ENCODE measurements around the gene NFIC. TPM values are rescaled to one million over a fixed set of nuclear protein-coding genes. Genes with fewer than 3 reads are reported as not detected.

The NFIC gene
- total RNA-seq, result 53.5 and 69.8 TPM in 2 replicates

DNA sequence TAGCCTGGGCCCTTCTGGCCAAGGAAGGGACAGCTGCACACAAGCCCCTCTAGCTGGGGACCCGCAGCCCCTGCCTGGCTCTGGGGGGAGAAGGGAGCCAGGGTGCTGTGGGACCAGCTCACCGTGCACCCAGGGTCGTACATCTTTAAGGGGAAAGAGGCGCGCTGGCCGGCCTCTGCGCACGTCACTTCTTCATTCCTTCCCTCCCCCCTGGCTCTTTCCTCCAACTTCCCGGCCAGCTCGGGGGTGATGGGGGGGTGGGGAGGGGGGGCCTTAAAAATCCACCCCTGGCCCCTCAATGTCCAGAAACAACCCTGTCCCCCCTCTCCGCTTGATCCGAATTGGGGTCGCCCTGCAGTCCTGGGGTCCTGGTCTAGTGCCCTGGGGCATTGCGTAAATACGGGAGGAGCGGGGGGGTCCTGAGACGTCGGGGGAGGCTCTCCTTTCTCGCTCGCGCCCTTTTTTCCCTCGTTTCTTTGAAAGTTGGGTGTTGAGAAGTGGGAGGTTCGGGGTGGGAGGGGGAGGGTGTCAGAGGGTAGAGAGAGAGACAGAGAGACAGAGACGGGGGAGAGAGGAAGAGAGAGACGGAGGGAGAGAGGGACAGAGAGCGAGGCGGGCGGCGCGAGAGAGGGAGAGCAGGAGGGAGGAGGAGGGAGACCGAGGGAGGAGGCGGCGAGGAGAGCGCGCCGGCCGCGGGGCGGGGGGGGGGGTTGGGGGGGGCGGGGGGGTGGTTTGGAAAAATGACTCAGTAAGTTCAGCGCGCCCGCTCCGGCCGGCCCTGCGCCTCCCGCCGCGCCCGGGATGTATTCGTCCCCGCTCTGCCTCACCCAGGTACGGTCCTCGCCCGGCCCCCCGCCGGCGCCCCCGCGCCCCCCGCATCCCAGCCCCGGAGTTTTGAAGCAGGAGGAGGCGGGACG lies at the start of gene NFIC:
TSS of gene NFIC (plus strand) at position 748 of the 917 bp plus-strand sequence. CDS start at position 802, 54 bp downstream.

DNA sequence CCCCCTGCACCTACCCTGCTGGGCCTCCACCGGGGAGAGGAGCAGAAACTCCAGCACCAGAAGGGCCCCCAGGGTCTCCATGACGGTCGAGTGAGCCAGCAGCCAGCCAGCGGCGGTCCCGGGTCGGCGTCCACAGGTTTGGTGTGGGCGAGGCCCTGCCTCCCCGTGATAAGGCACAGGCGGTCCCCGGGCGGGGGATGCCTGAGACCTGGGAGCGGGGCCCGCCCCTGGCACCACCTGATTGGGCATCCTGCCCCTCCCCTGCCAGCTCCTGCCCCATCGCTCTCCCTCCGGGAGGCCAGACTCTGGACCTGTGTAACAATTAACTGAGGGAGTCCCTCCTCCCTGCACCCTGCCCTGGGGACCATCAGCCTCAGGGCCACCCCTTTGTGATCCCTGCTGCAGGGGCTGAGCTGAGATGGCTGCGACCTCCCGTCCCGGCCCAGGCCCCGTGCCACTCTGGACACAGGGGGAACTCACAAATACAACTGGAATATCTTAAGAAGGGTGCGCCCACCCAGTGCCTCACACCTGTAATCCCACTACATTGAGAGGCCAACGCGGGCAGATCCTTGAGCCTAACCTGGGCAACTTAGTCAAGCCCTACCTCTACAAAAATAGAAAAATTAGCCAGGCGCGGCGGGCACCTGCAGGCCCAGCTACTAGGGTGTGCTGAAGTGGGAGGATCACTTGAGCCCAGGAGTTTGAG lies 114.2 kb downstream of the NFIC start, which contains the start of gene SMIM24:
TSS of gene SMIM24 (minus strand) at position 143 of the 709 bp plus-strand sequence. CDS start at position 81, 62 bp downstream.

DNA sequence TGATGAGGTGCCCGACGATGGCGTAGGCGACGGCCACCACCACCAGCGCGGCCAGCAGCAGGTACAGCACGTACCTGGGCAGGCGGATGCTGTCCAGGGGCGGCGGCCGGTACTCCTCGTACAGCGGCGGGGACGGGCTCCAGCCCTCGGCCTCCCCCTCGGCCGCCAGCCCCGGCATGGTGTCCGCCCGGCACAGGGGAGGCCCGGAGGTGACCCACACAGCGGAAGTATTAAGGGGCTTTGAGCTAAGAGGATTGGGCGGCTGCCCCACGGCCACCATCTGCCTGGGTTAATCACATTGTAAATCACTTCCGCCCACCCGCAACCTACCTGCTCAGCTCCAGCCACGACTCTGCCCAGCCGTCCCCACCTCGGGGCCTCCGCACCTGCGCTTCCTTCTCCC lies 116.8 kb downstream of the NFIC start, which contains the start of gene SMIM44:
TSS of gene SMIM44 (minus strand) at position 216 of the 403 bp plus-strand sequence. CDS start at position 178, 38 bp downstream.

DNA sequence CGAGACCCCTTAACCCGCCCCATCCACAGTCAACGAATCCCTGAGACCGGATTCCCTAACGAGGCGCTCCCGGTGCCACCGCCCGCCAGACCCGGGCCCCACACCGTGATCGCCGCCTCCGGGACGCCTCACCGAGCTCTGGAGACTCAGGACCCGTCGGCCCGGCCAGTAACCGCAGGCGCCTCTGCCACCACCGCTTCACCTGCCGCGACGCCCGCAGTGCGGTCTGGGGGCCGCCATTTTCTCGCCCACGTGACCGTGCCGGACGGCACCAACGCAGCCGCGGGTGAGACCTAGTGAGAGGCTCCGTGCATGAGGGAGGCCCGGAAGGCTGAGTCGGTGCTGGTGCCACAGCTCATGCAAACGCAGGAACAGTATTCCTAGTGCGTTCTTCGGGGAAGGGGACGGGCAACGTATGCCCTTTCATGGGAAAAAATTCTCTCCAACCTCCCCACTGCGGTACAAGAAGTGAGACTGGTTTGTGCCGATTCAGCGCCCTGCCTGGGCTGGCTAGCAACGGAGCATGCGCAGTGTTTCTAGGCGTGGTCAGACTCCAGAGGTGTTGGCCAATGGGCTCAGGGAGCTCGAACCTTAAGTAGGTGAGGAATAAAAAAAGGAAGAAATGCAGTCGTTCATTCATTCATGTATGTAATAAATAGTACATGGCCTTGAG lies 134.2 kb downstream of the NFIC start, which contains the start of gene DOHH:
TSS of gene DOHH (minus strand) at position 246 of the 673 bp plus-strand sequence. CDS start 3,860 bp downstream, outside the sequence.

DNA sequence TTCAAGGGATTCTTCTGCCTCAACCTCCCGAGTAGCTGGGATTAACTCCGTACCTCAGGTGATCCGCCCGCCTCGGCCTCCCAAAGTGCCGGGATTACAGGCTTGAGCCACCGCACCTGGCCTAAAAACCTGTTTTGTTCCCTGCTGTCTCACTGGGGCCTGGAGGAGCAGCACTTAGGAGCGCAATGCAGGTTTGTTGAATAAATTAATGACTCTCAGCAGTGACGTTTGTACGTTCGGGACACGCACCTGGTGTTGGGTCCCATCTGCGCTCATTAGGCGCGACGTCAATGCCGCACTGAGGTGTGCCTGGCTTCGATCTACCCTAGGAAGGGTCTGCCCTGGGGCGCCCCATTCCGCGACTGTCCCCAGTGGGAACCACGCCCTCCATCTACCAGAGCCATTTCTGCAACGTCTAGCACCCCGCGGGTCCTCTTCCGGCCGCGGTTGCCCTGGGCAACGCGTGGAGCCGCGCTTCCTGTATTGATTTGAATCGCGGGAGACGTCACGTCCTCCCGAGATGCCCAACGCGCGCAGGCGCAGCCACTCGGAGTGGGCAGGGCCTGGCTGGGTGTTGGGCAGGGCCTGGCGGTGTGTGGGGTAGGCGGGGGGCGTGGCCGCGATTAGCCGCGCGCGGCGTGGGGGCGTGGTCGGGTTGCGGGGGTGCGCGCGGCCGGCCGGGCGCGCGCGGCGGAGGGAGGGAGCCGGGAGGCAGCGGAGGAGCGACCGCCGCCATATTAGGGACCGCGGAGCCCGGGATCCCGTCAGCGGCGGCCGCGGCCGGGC lies 139.4 kb downstream of the NFIC start, which contains the start of gene FZR1:
TSS of gene FZR1 (plus strand) at position 714 of the 786 bp plus-strand sequence. CDS start 16,679 bp downstream, outside the sequence.

Other genes starting within 250 kb of the NFIC start
- gene GNA15, start 230.6 kb upstream of the NFIC start, total RNA-seq, result 0.19 TPM in 1 of 2 replicates, not detected in the other
- gene S1PR4, start 187.8 kb upstream of the NFIC start, total RNA-seq, result not detected in 2 replicates
- 33.0 and 41.5 TPM in 2 replicates for gene NCLN, start 180.7 kb upstream of the NFIC start, total RNA-seq
- not detected in 2 replicates for gene CELF5, start 141.9 kb upstream of the NFIC start, total RNA-seq
- gene SMIM24, start 113.9 kb downstream of the NFIC start, total RNA-seq, result not detected in 2 replicates
- gene SMIM44, start 116.9 kb downstream of the NFIC start, total RNA-seq, result not detected in 2 replicates
- gene DOHH, start 134.1 kb downstream of the NFIC start, total RNA-seq, result 9.3 and 13.6 TPM in 2 replicates
- gene FZR1, start 139.7 kb downstream of the NFIC start, total RNA-seq, result 30.5 and 33.0 TPM in 2 replicates
- not detected in 2 replicates for gene TEKTIP1, start 172.6 kb downstream of the NFIC start, total RNA-seq
- gene MFSD12, start 191.0 kb downstream of the NFIC start, total RNA-seq, result 86.3 and 130 TPM in 2 replicates
- 84.4 and 98.6 TPM in 2 replicates for gene HMG20B, start 206.4 kb downstream of the NFIC start, total RNA-seq
- under 0.01 and 0.06 TPM in 2 replicates for gene GIPC3, start 218.9 kb downstream of the NFIC start, total RNA-seq
- gene TBXA2R, start 240.3 kb downstream of the NFIC start, total RNA-seq, result 4.0 and 6.3 TPM in 2 replicates

Data from aortic smooth muscle cell (primary cell).